Measurements from ENCODE around the gene SLC34A3. TPM values are rescaled to one million over a fixed set of nuclear protein-coding genes. Genes with fewer than 3 reads are reported as not detected.
"Not testable (repeated sequence)": the region's sequence is repeated elsewhere in the genome, so short reads cannot be mapped to it uniquely, and the experiment has no call there.

The SLC34A3 gene
- polyA plus RNA-seq, 1 experiment, result not detected

DNA sequence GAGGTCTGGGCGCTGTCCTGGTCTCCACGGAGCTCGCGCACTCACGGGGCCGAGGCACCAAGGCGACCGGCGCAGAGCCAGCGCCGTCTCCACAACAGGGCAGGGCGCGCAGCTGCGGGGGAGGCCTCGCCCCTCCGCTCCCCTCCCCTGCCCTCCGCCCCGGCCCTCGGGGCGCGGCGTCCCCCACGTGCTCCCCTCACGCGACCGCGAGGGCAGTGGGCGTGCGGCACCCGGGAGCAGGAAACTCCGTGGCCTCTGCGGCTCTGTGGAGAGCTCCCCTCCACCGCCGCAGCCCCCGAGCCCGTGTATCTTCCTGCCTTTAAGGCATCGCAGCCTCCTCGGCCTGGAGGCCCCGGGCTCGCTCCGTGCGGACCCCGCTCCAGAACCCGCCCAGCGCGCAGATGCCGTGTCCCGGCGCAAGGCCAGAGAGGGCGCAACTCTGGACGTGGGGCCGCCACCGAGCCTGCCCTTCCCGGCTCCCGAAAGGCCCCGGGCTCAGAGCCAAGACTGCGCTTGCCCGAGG is 9.7 kb downstream of the SLC34A3 start:
- Histone ChIP-seq H3K9me3 (ENCODE audit: control insufficient read depth, insufficient read depth, low read length) (no peaks in the 10 kb centered on the region; the same call in 1 of the 2 replicates), H3K4me3 (ENCODE audit: low read depth, low read length) (peak overlapping the region; percentile 68), H3K27me3 (ENCODE audit: control insufficient read depth, insufficient read depth, low read length) (no peaks in the 10 kb centered on the region), H3K27ac (ENCODE audit: low read depth, low read length) (peak overlapping the region; percentile 83)
- TF ChIP-seq, protein P1, sequence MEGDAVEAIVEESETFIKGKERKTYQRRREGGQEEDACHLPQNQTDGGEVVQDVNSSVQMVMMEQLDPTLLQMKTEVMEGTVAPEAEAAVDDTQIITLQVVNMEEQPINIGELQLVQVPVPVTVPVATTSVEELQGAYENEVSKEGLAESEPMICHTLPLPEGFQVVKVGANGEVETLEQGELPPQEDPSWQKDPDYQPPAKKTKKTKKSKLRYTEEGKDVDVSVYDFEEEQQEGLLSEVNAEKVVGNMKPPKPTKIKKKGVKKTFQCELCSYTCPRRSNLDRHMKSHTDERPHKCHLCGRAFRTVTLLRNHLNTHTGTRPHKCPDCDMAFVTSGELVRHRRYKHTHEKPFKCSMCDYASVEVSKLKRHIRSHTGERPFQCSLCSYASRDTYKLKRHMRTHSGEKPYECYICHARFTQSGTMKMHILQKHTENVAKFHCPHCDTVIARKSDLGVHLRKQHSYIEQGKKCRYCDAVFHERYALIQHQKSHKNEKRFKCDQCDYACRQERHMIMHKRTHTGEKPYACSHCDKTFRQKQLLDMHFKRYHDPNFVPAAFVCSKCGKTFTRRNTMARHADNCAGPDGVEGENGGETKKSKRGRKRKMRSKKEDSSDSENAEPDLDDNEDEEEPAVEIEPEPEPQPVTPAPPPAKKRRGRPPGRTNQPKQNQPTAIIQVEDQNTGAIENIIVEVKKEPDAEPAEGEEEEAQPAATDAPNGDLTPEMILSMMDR (IDR thresholded peaks at IDR 0.05; ENCODE audit: low read depth, low read length), result no peak
- no peak for DNase-seq (ENCODE audit: low read depth, low spot score)
- ChIA-PET POLR2A (interaction anchor here (0.5 to 5.7 kb wide), 46 partner anchors 10 to 1131 kb away, joined by 3 to 146 read pairs (median 4); partner anchors contain the start of genes ANAPC2, CYSRT1, EXD3 and MAN1B1), CTCF (interaction anchor here (1.0 to 2.3 kb wide), 2 partner anchors 13 to 211 kb away, joined by 3 to 8 read pairs; partner anchors contain the start of gene RNF224)

DNA sequence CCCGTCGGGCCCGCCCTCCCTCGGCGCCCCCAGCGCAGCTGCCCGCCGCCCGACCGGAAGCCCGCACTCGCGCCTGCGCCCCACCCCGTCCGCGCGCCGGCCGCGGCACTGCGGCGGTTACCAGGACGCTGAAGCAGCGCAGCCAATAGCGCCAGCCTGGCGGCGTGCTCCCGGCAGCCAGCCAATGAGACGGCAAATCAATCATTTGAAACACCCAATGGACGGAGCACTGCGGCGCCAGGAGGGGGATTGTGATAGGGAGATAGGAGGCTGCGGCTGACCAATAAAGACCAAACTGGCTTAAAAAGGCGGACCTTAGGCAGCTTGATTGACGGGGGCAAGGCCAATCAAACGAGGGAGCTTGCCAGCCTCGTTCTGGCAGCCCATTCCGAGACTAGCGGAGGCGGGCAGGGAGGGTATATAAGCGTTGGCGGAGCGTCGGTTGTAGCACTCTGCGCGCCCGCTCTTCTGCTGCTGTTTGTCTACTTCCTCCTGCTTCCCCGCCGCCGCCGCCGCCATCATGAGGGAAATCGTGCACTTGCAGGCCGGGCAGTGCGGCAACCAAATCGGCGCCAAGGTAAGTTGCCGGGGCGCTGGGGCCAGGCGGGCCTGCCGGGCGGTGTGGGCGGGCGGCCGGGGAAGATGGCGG is 10.3 kb downstream of the SLC34A3 start, which contains the start of gene TUBB4B:
Gene TUBB4B (plus strand): TSS at position 447 of the 649 bp plus-strand sequence. CDS start 74 bp downstream, at position 521.
- DNase-seq (ENCODE audit: low read depth, low spot score), result peak; percentile 100
- TF ChIP-seq, protein P1 (IDR thresholded peaks at IDR 0.05; ENCODE audit: low read depth, low read length), result no peak
- Histone ChIP-seq H3K27ac (ENCODE audit: low read depth, low read length) (peak within 1 kb of the TSS; percentile 83), H3K9me3 (ENCODE audit: control insufficient read depth, insufficient read depth, low read length) (no peaks in the 10 kb centered on the region; the same call in 1 of the 2 replicates), H3K27me3 (ENCODE audit: control insufficient read depth, insufficient read depth, low read length) (no peaks in the 10 kb centered on the region), H3K4me3 (ENCODE audit: low read depth, low read length) (peak within 1 kb of the TSS; percentile 82)
- CTCF ChIA-PET, result interaction anchor here (1.0 kb wide), 1 partner anchor 212 kb away, joined by 3 read pairs; no protein-coding TSS in a partner anchor
- POLR2A ChIA-PET, result interaction anchor here (0.5 to 5.7 kb wide), 46 partner anchors 11 to 1131 kb away, joined by 3 to 146 read pairs (median 4); partner anchors contain the start of genes ANAPC2, CYSRT1, EXD3 and MAN1B1

DNA sequence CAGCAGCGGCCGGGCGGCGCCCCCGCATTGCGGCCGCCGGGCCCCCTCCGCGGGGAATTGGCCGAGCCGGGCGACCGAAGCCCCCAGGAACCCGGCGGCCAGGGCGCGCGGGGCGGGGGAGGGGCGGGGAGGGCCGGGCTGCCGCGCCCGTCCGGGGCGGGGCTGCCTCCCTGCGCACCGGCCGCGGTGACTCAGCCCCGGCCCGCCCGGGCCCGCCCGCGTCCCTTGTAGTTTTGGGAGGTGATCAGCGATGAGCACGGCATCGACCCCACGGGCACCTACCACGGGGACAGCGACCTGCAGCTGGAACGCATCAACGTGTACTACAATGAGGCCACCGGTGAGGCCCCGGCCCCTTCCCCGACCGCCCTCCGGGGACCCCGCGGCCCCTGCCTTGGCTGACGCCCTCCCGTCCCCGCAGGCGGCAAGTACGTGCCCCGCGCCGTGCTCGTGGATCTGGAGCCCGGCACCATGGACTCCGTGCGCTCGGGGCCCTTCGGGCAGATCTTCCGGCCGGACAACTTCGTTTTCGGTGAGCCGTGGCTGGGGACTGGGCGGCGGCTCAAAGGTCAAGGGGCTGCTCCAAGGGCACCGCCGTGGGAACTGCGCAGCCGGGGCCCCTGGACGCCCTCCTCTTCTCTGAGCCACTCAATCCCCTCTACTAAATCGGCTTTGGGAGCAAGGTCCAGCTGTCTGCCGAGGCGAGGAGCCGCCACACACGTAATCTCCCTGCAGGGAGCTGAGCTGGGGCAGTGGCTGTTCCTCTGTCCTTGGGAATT is 11.0 kb downstream of the SLC34A3 start:
- Histone ChIP-seq H3K27ac (ENCODE audit: low read depth, low read length) (peak overlapping the region; percentile 39), H3K9me3 (ENCODE audit: control insufficient read depth, insufficient read depth, low read length) (no peaks in the 10 kb centered on the region; the same call in 1 of the 2 replicates), H3K27me3 (ENCODE audit: control insufficient read depth, insufficient read depth, low read length) (no peaks in the 10 kb centered on the region), H3K4me3 (ENCODE audit: low read depth, low read length) (peak overlapping the region; percentile 82)
- no peak for DNase-seq (ENCODE audit: low read depth, low spot score)
- TF ChIP-seq, protein P1 (IDR thresholded peaks at IDR 0.05; ENCODE audit: low read depth, low read length), result no peak
- POLR2A ChIA-PET, result interaction anchor here (0.7 to 5.7 kb wide), 19 partner anchors 12 to 197 kb away, joined by 3 to 146 read pairs (median 6); partner anchors contain the start of genes CYSRT1, MAN1B1, NELFB and NRARP
- CTCF ChIA-PET, result interaction anchor here (1.0 kb wide), 1 partner anchor 212 kb away, joined by 3 read pairs; no protein-coding TSS in a partner anchor

DNA sequence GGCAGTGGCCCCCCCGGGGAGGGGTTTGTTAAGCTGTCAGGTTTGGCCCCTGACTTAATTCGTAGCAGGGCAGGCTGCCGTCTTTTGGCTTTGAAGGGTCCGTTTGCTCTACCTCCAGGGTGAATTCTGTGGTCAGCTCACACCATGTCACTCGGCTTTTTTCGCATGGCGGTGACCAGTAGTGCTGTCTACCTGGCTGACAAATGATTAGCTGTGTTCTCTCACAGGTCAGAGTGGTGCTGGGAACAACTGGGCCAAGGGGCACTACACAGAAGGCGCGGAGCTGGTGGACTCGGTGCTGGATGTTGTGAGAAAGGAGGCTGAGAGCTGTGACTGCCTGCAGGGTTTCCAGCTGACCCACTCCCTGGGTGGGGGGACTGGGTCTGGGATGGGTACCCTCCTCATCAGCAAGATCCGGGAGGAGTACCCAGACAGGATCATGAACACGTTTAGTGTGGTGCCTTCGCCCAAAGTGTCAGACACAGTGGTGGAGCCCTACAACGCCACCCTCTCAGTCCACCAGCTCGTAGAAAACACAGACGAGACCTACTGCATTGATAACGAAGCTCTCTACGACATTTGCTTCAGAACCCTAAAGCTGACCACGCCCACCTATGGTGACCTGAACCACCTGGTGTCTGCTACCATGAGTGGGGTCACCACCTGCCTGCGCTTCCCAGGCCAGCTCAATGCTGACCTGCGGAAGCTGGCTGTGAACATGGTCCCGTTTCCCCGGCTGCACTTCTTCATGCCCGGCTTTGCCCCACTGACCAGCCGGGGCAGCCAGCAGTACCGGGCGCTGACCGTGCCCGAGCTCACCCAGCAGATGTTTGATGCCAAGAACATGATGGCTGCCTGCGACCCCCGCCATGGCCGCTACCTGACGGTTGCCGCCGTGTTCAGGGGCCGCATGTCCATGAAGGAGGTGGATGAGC is 11.8 kb downstream of the SLC34A3 start:
- Histone ChIP-seq H3K9me3 (ENCODE audit: control insufficient read depth, insufficient read depth, low read length) (no peaks in the 10 kb centered on the region; the same call in 1 of the 2 replicates), H3K27me3 (ENCODE audit: control insufficient read depth, insufficient read depth, low read length) (no peaks in the 10 kb centered on the region), H3K27ac (ENCODE audit: low read depth, low read length) (peak overlapping the region; percentile 2), H3K4me3 (ENCODE audit: low read depth, low read length) (peak overlapping the region; percentile 82)
- CTCF ChIA-PET, result interaction anchor here (0.5 kb wide), 1 partner anchor 29 kb away, joined by 3 read pairs; no protein-coding TSS in a partner anchor
- POLR2A ChIA-PET, result interaction anchor here (0.7 to 5.7 kb wide), 8 partner anchors 11 to 172 kb away, joined by 3 to 146 read pairs (median 4); partner anchors contain the start of genes MAN1B1, NELFB, RNF224 and SAPCD2
- TF ChIP-seq, protein P1 (IDR thresholded peaks at IDR 0.05; ENCODE audit: low read depth, low read length), result no peak
- DNase-seq (ENCODE audit: low read depth, low spot score), result no peak

DNA sequence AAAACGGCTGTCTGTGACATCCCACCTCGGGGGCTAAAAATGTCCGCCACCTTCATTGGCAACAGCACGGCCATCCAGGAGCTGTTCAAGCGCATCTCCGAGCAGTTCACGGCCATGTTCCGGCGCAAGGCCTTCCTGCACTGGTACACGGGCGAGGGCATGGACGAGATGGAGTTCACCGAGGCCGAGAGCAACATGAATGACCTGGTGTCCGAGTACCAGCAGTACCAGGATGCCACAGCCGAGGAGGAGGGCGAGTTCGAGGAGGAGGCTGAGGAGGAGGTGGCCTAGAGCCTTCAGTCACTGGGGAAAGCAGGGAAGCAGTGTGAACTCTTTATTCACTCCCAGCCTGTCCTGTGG is 12.5 kb downstream of the SLC34A3 start:
- CTCF ChIA-PET; H3K27ac ChIP-seq (ENCODE audit: low read depth, low read length); H3K9me3 ChIP-seq (ENCODE audit: control insufficient read depth, insufficient read depth, low read length); H3K27me3 ChIP-seq (ENCODE audit: control insufficient read depth, insufficient read depth, low read length); H3K4me3 ChIP-seq (ENCODE audit: low read depth, low read length); DNase-seq (ENCODE audit: low read depth, low spot score): not testable (repeated sequence)
- POLR2A ChIA-PET, result interaction anchor here (1.3 to 5.7 kb wide), 3 partner anchors 10 to 114 kb away, joined by 3 to 146 read pairs (median 7); partner anchors contain the start of genes NELFB, RNF224 and STPG3

Data from AG04450 (cell line).